Keratinocyte (primary cell): Measurements from ENCODE around the gene FBXO41.

Experiments
- CTCF ChIP-seq, 3 experiments: IDR thresholded peaks in 1 of 3; conservative IDR thresholded peaks in 1 of 3; optimal IDR thresholded peaks in 1 of 3; 2 replicates in 2 of 3; 3 replicates in 1 of 3; pipeline versions ENCODE3 to v1.5.1; 2011; ENCODE audit warnings: low read length in 3 of 3, mild to moderate bottlenecking in 3 of 3, moderate library complexity in 2 of 3, control low read depth in 1 of 3, inconsistent platforms in 1 of 3; ENCODE audit not compliant: insufficient read depth in 2 of 3; ENCODE audit errors: extremely low read depth in 1 of 3
- EZH2 ChIP-seq: IDR thresholded peaks from one replicate; pipeline ENCODE4 v1.6.1; 2012; ENCODE audit warnings: inconsistent platforms, mild to moderate bottlenecking, low read length, moderate library complexity

DNA sequence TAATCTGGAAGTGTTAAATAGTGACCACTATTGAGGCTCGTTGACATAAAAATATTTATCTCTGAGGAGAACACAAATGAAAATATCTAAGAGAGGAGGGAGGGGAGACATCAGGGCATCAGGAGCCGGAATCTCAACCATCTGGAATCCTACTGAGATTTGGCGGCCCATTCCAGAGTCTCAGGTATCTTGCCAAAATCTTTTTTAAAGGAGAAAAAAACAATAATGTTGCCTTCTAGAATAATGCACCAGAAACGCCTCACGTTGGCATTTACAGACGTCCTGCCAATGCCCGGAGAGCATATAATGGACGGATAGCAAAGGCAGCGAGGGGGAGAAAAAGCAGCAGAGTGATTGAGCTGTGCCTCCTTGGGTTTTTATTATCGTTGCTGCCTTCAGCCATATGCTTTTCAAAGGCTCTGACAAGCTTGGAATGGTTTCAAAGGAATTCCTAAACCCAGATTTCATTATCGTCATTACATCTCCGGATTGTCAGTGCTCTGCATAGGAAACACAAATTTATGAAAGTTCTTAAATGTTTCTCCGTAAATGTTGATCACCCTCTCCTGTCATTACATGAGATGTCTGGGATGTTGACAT is 39.9 kb upstream of the FBXO41 start:
- no peak for TF ChIP-seq CTCF (optimal IDR thresholded peaks at IDR 0.05 in 1 of 3, IDR thresholded peaks at IDR 0.05 in 1 of 3, conservative IDR thresholded peaks at IDR 0.05 in 1 of 3; ENCODE audit: extremely low read depth in 1 of 3, insufficient read depth in 2 of 3, low read length in 3 of 3)
- TF ChIP-seq EZH2, result no peak
